ENCODE measurements around the gene PCDHA5.

GRCh38 chr5:140855772-140856674 lies 34.6 kb downstream of the PCDHA5 start, which contains the start of gene PCDHA10:
- TF ChIP-seq CREB1 (IDR thresholded peaks at IDR 0.05; ENCODE audit: low read depth) (no peak), EGR1 (IDR thresholded peaks at IDR 0.05) (no peak), CEBPB (IDR thresholded peaks at IDR 0.05) (no peak), MAX (IDR thresholded peaks at IDR 0.05) (no peak), RAD21 (IDR thresholded peaks at IDR 0.05; ENCODE audit: low read depth) (peak; percentile 30; the same call in 1 of the 2 replicates)
